Colonic mucosa (tissue), 4 donors: Measurements from ENCODE around the gene BEX5. TPM values are rescaled to one million over a fixed set of nuclear protein-coding genes. Genes with fewer than 3 reads are reported as not detected.
"Not testable (repeated sequence)": the region's sequence is repeated elsewhere in the genome, so short reads cannot be mapped to it uniquely, and the experiment has no call there.

Source experiments
- DNase-seq: peaks from one replicate; pipeline ENCODE4 v3.0.0-alpha.2; 2020
- H3K27ac ChIP-seq: fragments of 200-600 bp; one replicate; pipeline ENCODE4 v1.8.0; 2021
- H3K27me3 ChIP-seq: fragments of 200-600 bp; one replicate; pipeline ENCODE4 v1.8.0; 2021
- H3K36me3 ChIP-seq: fragments of 200-600 bp; one replicate; pipeline ENCODE4 v1.8.0; 2021
- H3K4me1 ChIP-seq: fragments of 200-600 bp; one replicate; pipeline ENCODE4 v1.8.0; 2021; ENCODE audit warnings: mild to moderate bottlenecking
- H3K4me3 ChIP-seq: fragments of 200-600 bp; one replicate; pipeline ENCODE4 v1.8.0; 2021
- H3K9ac ChIP-seq, 2 donors: one replicate each; pipeline ENCODE4 v1.7.0; 2013; ENCODE audit warnings: control low read depth in 2 of 2, low read depth in 2 of 2, low read length in 2 of 2
- H3K9me3 ChIP-seq: fragments of 200-600 bp; one replicate; pipeline ENCODE4 v1.8.0; 2021
- intact Hi-C: fragments of 100-400 bp; cut with DNase I; formaldehyde crosslinking; loops from one replicate; pipeline ENCODE4 v1.14.1; 2022
- total RNA-seq, 2 donors: library from RNA; stranded (reverse); fragmentation: NEBNext Ultra II Directional in 1 of 2; extraction: Animal tissue kit (Norgen Biotek cat#: 25700) in 1 of 2; gene quantifications; one replicate each; pipeline ENCODE4 v1.2.1, GENCODE V29; 2021
- TF ChIP-seq, protein P1 (sequence below): fragments of 200-600 bp; IDR thresholded peaks from one replicate; pipeline ENCODE4 v1.8.0; 2022; ENCODE audit warnings: antibody characterized with exemption, mild to moderate bottlenecking
- donor health status: healthy.
- donor health status: DM: no; HTN: no; CAD: no.
- donor health status: DM: no; HTN: no; CAD: no.

BEX5 gene
- total RNA-seq, 2 donors from 2014 or later: 2.0 to 2.4 TPM

DNA sequence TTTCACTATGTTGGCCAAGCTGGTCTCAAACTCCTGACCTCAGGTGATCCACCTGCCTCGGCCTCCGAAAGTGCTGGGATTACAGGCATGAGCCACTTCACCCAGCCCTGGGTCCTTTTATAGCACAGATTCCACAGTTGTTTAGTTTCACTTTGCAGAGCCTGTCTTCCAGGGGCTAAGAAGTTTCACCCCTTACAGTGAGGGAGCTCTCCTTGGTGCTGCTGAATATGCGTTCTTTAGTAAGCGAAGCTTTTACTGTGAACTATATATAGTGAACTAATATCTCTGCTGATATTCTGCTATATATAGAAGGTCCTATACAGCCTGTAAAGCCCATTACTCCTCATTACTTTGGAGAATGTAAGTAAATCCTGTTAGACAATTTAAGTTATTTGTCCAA, 17.7 kb downstream of the BEX5 start:
- Histone ChIP-seq H3K9me3 (no peaks in the 10 kb centered on the region), H3K36me3 (no peaks in the 10 kb centered on the region), H3K4me1 (no peaks in the 10 kb centered on the region), H3K27me3 (peaks cover 3% of the 10 kb centered on the region), H3K27ac (no peak overlapping the region), H3K9ac (no peak overlapping the region), H3K4me3 (no peak overlapping the region)
- intact Hi-C loops: no loop called here
- TF ChIP-seq, protein P1, sequence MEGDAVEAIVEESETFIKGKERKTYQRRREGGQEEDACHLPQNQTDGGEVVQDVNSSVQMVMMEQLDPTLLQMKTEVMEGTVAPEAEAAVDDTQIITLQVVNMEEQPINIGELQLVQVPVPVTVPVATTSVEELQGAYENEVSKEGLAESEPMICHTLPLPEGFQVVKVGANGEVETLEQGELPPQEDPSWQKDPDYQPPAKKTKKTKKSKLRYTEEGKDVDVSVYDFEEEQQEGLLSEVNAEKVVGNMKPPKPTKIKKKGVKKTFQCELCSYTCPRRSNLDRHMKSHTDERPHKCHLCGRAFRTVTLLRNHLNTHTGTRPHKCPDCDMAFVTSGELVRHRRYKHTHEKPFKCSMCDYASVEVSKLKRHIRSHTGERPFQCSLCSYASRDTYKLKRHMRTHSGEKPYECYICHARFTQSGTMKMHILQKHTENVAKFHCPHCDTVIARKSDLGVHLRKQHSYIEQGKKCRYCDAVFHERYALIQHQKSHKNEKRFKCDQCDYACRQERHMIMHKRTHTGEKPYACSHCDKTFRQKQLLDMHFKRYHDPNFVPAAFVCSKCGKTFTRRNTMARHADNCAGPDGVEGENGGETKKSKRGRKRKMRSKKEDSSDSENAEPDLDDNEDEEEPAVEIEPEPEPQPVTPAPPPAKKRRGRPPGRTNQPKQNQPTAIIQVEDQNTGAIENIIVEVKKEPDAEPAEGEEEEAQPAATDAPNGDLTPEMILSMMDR: no peak
- DNase-seq: no peak

DNA sequence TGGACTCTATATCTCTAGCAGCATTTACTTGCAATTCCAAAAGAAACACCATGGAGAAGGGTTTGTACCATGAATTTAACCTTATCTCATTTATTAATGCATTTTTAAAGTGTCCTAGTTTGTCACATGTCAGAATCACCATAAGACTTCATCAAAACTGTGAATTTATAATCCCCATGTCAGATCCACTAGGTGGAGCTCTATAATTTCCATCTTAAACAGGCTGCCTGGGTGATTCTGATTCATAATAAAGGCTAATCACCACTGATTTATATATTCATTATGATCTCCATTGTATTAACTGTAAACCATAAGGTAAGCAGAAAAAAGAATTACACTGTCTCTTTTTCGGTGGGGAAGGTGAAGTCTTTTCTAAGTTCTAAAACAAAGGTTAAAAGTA, 26.3 kb downstream of the BEX5 start:
- no peaks in the 10 kb centered on the region for H3K4me1 ChIP-seq
- DNase-seq: no peak
- no peak overlapping the region for H3K4me3 ChIP-seq
- no peaks in the 10 kb centered on the region for H3K9me3 ChIP-seq
- TF ChIP-seq, protein P1: peak; percentile 23
- H3K27me3 ChIP-seq: peaks cover 3% of the 10 kb centered on the region
- intact Hi-C loops: no loop called here
- no peak overlapping the region for H3K27ac ChIP-seq
- H3K9ac ChIP-seq: no peak overlapping the region
- no peaks in the 10 kb centered on the region for H3K36me3 ChIP-seq

DNA sequence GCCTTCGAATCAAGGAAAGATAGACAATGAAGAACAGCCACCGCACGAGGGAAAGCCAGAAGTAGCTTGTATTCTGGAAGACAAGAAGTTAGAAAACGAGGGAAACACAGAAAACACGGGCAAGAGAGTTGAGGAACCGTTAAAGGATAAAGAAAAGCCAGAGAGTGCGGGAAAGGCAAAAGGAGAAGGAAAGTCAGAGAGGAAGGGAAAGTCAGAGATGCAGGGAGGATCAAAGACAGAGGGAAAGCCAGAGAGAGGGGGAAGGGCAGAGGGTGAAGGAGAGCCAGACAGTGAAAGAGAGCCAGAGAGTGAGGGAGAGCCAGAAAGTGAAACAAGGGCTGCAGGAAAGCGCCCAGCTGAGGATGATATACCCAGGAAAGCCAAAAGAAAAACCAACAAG, 28.9 kb downstream of the BEX5 start:
- no peaks in the 10 kb centered on the region for H3K36me3 ChIP-seq
- no peaks in the 10 kb centered on the region for H3K9me3 ChIP-seq
- H3K27ac ChIP-seq: no peak overlapping the region
- H3K27me3 ChIP-seq: peaks cover 3% of the 10 kb centered on the region
- TF ChIP-seq, protein P1: no peak
- H3K4me1 ChIP-seq: no peaks in the 10 kb centered on the region
- intact Hi-C loops: no loop called here
- H3K9ac ChIP-seq: no peak overlapping the region
- H3K4me3 ChIP-seq: no peak overlapping the region
- no peak for DNase-seq

DNA sequence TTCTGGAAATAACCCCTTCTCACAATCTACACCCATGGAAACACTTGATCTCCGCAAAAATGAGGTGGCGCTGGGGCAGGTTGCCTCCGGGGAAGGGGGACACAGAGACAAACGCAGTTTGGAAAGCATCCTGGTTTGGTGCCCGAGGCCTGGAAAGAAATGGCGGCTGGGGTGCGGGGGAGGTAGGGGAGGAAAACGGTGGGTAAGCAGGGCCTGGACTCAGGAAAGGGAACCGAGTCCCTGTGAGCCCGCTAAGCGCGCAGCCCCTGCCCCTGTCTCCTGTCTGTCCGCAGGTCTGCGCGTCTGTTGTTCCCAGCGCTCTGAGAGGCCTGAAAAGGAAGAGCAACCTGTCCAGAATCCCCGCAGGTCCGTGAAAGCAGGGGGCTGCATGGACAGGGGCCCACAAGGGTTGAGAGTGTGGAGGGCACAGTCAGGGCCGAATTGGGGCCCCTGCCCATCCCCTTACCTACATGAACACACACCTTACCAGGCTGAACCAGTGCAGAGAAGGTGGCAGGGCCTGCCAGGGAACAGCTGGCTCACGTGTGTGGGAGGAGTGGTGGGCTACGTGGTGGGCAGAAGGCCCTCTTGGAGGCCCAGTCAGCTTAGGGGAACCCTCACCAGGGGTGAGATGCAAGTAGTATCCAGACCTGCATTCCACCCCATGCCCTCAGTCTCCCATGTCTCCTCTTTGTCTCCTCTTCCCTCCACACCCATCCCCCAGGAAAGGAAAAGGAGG, 29.5 kb downstream of the BEX5 start:
- H3K4me3 ChIP-seq, DNase-seq, intact Hi-C loops, H3K27me3 ChIP-seq, H3K9ac ChIP-seq, H3K36me3 ChIP-seq, H3K27ac ChIP-seq, H3K9me3 ChIP-seq, H3K4me1 ChIP-seq: not testable (repeated sequence)

DNA sequence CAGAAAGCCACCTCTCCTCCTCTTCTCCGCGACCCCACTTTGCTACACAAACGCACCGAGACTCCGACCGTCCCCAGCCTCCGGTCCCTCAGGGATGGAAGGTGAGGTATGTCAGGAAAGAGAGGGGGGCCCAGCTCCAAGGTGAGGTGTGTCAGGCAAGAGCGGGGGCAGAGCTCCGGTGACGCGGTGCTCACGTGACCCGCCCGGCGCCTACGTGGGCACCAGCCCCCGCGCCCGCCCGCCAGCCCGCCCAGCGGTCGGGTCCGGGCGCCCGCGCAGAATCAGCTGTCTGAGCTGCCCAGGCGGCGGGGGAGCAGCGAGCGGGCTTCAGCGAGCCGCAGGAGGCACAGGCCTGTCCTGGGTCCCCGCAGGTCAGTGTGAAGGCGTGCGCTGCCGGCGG, 30.3 kb downstream of the BEX5 start, which contains the start of gene TCEAL2:
Gene TCEAL2, plus strand, starts transcription at position 244 of the 400 bp plus-strand sequence. CDS start 1,152 bp downstream, outside the sequence.
- intact Hi-C loops: not testable (repeated sequence)

DNA sequence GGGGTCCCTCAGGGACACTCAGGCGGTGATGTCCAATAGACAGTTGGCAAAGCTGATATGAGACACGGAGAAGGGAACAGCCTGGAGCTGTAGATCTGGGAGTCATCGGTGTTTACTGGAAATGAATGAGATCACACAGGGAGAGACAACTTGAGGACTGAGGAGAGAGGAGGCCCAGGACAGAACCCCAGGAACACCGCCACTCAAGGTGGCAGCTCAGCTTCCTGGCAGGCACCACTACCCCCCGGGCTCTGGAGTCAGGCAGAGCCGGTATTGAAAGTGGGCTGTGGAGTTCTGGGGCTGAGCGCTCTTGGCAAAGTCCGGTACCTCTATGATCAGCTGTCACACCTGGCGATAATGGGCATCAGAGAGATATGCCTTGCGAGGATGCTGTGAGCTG, 30.8 kb downstream of the BEX5 start:
- H3K4me3 ChIP-seq, intact Hi-C loops, DNase-seq, H3K27me3 ChIP-seq, H3K9me3 ChIP-seq, H3K36me3 ChIP-seq, H3K27ac ChIP-seq, H3K4me1 ChIP-seq, H3K9ac ChIP-seq: not testable (repeated sequence)

More for the DNA sequence above, 30.3 kb downstream of the BEX5 start, which contains the start of gene TCEAL2:
- H3K9ac ChIP-seq, H3K27me3 ChIP-seq, H3K4me3 ChIP-seq, H3K9me3 ChIP-seq, H3K36me3 ChIP-seq, H3K27ac ChIP-seq, H3K4me1 ChIP-seq, DNase-seq: not testable (repeated sequence)

DNA sequence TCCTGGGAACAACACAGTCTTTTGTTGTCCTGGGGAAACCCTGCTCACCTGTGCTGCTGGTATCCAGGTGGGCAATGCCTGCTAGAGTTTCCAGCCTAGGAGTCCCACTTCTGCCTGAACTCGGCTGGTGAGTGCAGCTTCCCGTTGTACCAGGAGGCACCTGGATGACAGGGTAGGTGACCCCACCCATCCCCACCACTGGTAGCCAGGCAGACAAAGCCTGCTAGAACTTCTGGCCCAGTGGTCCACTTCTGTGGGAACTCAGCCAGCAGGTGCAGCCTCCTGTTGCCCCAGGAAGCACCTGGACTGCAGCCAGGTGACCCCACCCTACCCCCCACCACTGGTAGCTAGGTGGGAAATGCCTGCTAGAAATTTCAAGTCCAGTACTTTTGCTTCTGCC, 40.0 kb downstream of the BEX5 start:
- TF ChIP-seq, protein P1: no peak
- no peaks in the 10 kb centered on the region for H3K27me3 ChIP-seq
- H3K9me3 ChIP-seq: no peaks in the 10 kb centered on the region
- no peak overlapping the region for H3K4me3 ChIP-seq
- H3K27ac ChIP-seq: no peak overlapping the region
- no peak for DNase-seq
- H3K4me1 ChIP-seq: no peaks in the 10 kb centered on the region
- intact Hi-C loops: no loop called here
- no peaks in the 10 kb centered on the region for H3K36me3 ChIP-seq
- no peak overlapping the region for H3K9ac ChIP-seq
